Measurements from ENCODE around the gene DYSF. TPM values are rescaled to one million over a fixed set of nuclear protein-coding genes. Genes with fewer than 3 reads are reported as not detected.
"Not testable (repeated sequence)": the region's sequence is repeated elsewhere in the genome, so short reads cannot be mapped to it uniquely, and the experiment has no call there.

Gene DYSF
- total RNA-seq, 1 experiment from 2014 or later: 2.2 TPM

- H3K4me1 ChIP-seq: no peaks in the 10 kb centered on the region
- H3K9me3 ChIP-seq: no peaks in the 10 kb centered on the region
- H3K4me1 Mint-ChIP-seq (ENCODE audit: low read depth, unreplicated experiment): no peaks in the 10 kb centered on the region
- H3K4me3 Mint-ChIP-seq (ENCODE audit: unreplicated experiment): no peak overlapping the region
- CTCF ChIA-PET: no interaction called here
- H3K27ac Mint-ChIP-seq (ENCODE audit: unreplicated experiment): no peak overlapping the region
- H3K4me3 ChIP-seq (ENCODE audit: low read depth, low read length): no peak overlapping the region
- no TSS peak for BruUV-seq (replicated peaks)
- DNase-seq: no peak
- no peak for TF ChIP-seq CTCF (IDR thresholded peaks at IDR 0.05; ENCODE audit: insufficient read depth in 1 of 2, low read depth in 1 of 2, low read length in 1 of 2, severe bottlenecking in 1 of 2, unreplicated experiment in 1 of 2)
- H3K36me3 ChIP-seq (ENCODE audit: control insufficient read depth, insufficient read depth, low read length): no peaks in the 10 kb centered on the region
- POLR2A ChIA-PET: no interaction called here
- intact Hi-C loops (cut with micrococcal nuclease; ENCODE audit: unreplicated experiment): no loop called here
- peaks cover 11% of the 10 kb centered on the region for H3K9me3 Mint-ChIP-seq (ENCODE audit: unreplicated experiment)
- peaks cover 16% of the 10 kb centered on the region for H3K27me3 Mint-ChIP-seq (ENCODE audit: insufficient read depth, unreplicated experiment)
- H3K27me3 ChIP-seq (replicated peaks; ENCODE audit: control insufficient read depth, insufficient read depth, low read length): no peaks in the 10 kb centered on the region
- no peaks in the 10 kb centered on the region for H3K36me3 Mint-ChIP-seq (ENCODE audit: insufficient read depth, unreplicated experiment)
These were observed 192.7 kb downstream of the DYSF start for GRCh38 chr2:71646028-71646427.

GRCh38 chr2:71647356-71647755 lies 194.0 kb downstream of the DYSF start:
- no peaks in the 10 kb centered on the region; the same call in 1 of the 2 replicates for H3K9me3 ChIP-seq
- peaks cover 14% of the 10 kb centered on the region for H3K9me3 Mint-ChIP-seq (ENCODE audit: unreplicated experiment)
- H3K27ac Mint-ChIP-seq (ENCODE audit: unreplicated experiment): no peak overlapping the region
- H3K27me3 Mint-ChIP-seq (ENCODE audit: insufficient read depth, unreplicated experiment): peaks cover 12% of the 10 kb centered on the region
- intact Hi-C loops (cut with micrococcal nuclease; ENCODE audit: unreplicated experiment): no loop called here
- no peak overlapping the region for H3K4me3 Mint-ChIP-seq (ENCODE audit: unreplicated experiment)
- no peaks in the 10 kb centered on the region for H3K36me3 Mint-ChIP-seq (ENCODE audit: insufficient read depth, unreplicated experiment)
- no peaks in the 10 kb centered on the region for H3K27me3 ChIP-seq (replicated peaks; ENCODE audit: control insufficient read depth, insufficient read depth, low read length)
- no TSS peak for BruUV-seq (replicated peaks)
- no peak for TF ChIP-seq CTCF (IDR thresholded peaks at IDR 0.05; ENCODE audit: insufficient read depth in 1 of 2, low read depth in 1 of 2, low read length in 1 of 2, severe bottlenecking in 1 of 2, unreplicated experiment in 1 of 2)
- H3K36me3 ChIP-seq (ENCODE audit: control insufficient read depth, insufficient read depth, low read length): no peaks in the 10 kb centered on the region
- no peaks in the 10 kb centered on the region for H3K4me1 Mint-ChIP-seq (ENCODE audit: low read depth, unreplicated experiment)
- ChIA-PET POLR2A (no interaction called here), CTCF (no interaction called here)
- no peak for DNase-seq
- no peak overlapping the region for H3K4me3 ChIP-seq (ENCODE audit: low read depth, low read length)
- no peaks in the 10 kb centered on the region for H3K4me1 ChIP-seq

- no peak overlapping the region for H3K27ac Mint-ChIP-seq (ENCODE audit: unreplicated experiment)
- Histone ChIP-seq H3K36me3 (ENCODE audit: control insufficient read depth, insufficient read depth, low read length) (no peaks in the 10 kb centered on the region), H3K4me3 (ENCODE audit: low read depth, low read length) (no peak overlapping the region), H3K4me1 (no peaks in the 10 kb centered on the region), H3K27me3 (replicated peaks; ENCODE audit: control insufficient read depth, insufficient read depth, low read length) (no peaks in the 10 kb centered on the region), H3K9me3 (peaks cover 16% of the 10 kb centered on the region)
- BruUV-seq (replicated peaks): no TSS peak
- no peak overlapping the region for H3K4me3 Mint-ChIP-seq (ENCODE audit: unreplicated experiment)
- H3K4me1 Mint-ChIP-seq (ENCODE audit: low read depth, unreplicated experiment): no peaks in the 10 kb centered on the region
- H3K27me3 Mint-ChIP-seq (ENCODE audit: insufficient read depth, unreplicated experiment): peaks cover 8% of the 10 kb centered on the region
- no peaks in the 10 kb centered on the region for H3K36me3 Mint-ChIP-seq (ENCODE audit: insufficient read depth, unreplicated experiment)
- peaks cover 36% of the 10 kb centered on the region for H3K9me3 Mint-ChIP-seq (ENCODE audit: unreplicated experiment)
- ChIA-PET CTCF (no interaction called here), POLR2A (no interaction called here)
- no peak for DNase-seq
- no peak for TF ChIP-seq CTCF (IDR thresholded peaks at IDR 0.05; ENCODE audit: insufficient read depth in 1 of 2, low read depth in 1 of 2, low read length in 1 of 2, severe bottlenecking in 1 of 2, unreplicated experiment in 1 of 2)
- intact Hi-C loops (cut with micrococcal nuclease; ENCODE audit: unreplicated experiment): no loop called here
These were observed 202.1 kb downstream of the DYSF start for GRCh38 chr2:71655498-71655897.

- POLR2A ChIA-PET; H3K36me3 Mint-ChIP-seq (ENCODE audit: insufficient read depth, unreplicated experiment); DNase-seq; H3K27ac Mint-ChIP-seq (ENCODE audit: unreplicated experiment); H3K27me3 Mint-ChIP-seq (ENCODE audit: insufficient read depth, unreplicated experiment); H3K4me3 Mint-ChIP-seq (ENCODE audit: unreplicated experiment); H3K4me1 Mint-ChIP-seq (ENCODE audit: low read depth, unreplicated experiment); H3K36me3 ChIP-seq (ENCODE audit: control insufficient read depth, insufficient read depth, low read length); BruUV-seq (replicated peaks); CTCF ChIA-PET; H3K4me1 ChIP-seq; H3K27me3 ChIP-seq (replicated peaks; ENCODE audit: control insufficient read depth, insufficient read depth, low read length); intact Hi-C loops (cut with micrococcal nuclease; ENCODE audit: unreplicated experiment); H3K4me3 ChIP-seq (ENCODE audit: low read depth, low read length): not testable (repeated sequence)
- H3K9me3 Mint-ChIP-seq (ENCODE audit: unreplicated experiment): peaks cover 27% of the 10 kb centered on the region
- peaks cover 16% of the 10 kb centered on the region for H3K9me3 ChIP-seq
These were observed 204.9 kb downstream of the DYSF start for GRCh38 chr2:71658256-71658655.

Data from Caco-2 (cell line).